H1 (cell line): ENCODE data around the gene PTPN1. TPM values are rescaled to one million over a fixed set of nuclear protein-coding genes. Genes with fewer than 3 reads are reported as not detected.

ENCODE experiments used
- CTCF ChIA-PET: fragments of 300-600 bp; sonication (Branson Sonifier 250); formaldehyde crosslinking; loops from one replicate; lab custom pipeline; 2021; ENCODE audit not compliant: partially characterized antibody; lab: Charles Lee
- POLR2A ChIA-PET: fragments of 300-600 bp; sonication (Branson Sonifier 250); formaldehyde crosslinking; loops from one replicate; lab custom pipeline; 2021; ENCODE audit warnings: inconsistent platforms; ENCODE audit not compliant: partially characterized antibody; lab: Charles Lee
- DNase-seq, 2 experiments: peaks; one replicate each; pipeline versions ENCODE4 v3.0.0 to v3.0.0-alpha.2; 2010 to 2022; ENCODE audit warnings: low spot score in 2 of 2, low read depth in 1 of 2, mixed read lengths in 1 of 2
- FAIRE-seq: peaks from 2 replicates; lab custom pipeline; 2011; peaks lifted over from hg19 to GRCh38; lab: Jason Lieb, UNC
- H2AFZ ChIP-seq: 2 replicates; pipeline ENCODE4 v1.8.1; 2012; ENCODE audit warnings: low read length, inconsistent platforms
- H2AK5ac ChIP-seq: 2 replicates; pipeline ENCODE4 v1.6.1; 2013; ENCODE audit warnings: low read depth, low read length
- H2BK120ac ChIP-seq: replicated peaks from 2 replicates; pipeline ENCODE3; 2013; ENCODE audit warnings: low read depth, low read length, inconsistent platforms
- H2BK12ac ChIP-seq: 2 replicates; pipeline ENCODE4 v1.6.1; 2013; ENCODE audit warnings: low read depth, low read length
- H2BK15ac ChIP-seq: 2 replicates; pipeline ENCODE4 v1.6.1; 2013; ENCODE audit warnings: low read length
- H2BK20ac ChIP-seq: 2 replicates; pipeline ENCODE4 v1.6.1; 2013; ENCODE audit warnings: low read length
- H2BK5ac ChIP-seq: 2 replicates; pipeline ENCODE4 v1.6.1; 2013; ENCODE audit warnings: low read depth, low read length
- H3K14ac ChIP-seq: 2 replicates; pipeline ENCODE4 v1.6.1; 2013; ENCODE audit warnings: inconsistent platforms; ENCODE audit not compliant: insufficient read length
- H3K18ac ChIP-seq: 2 replicates; pipeline ENCODE4 v1.6.1; 2013; ENCODE audit warnings: low read length; ENCODE audit errors: extremely low read depth
- H3K23ac ChIP-seq: 2 replicates; pipeline ENCODE4 v1.6.1; 2013; ENCODE audit warnings: inconsistent platforms; ENCODE audit not compliant: insufficient read length
- H3K23me2 ChIP-seq: 2 replicates; pipeline ENCODE4 v1.6.1; 2013; ENCODE audit warnings: low read depth, low read length
- H3K27ac ChIP-seq: 2 replicates; pipeline ENCODE4 v1.6.1; 2011; ENCODE audit warnings: low read depth, low read length, inconsistent platforms
- H3K27me3 ChIP-seq, 4 experiments: replicated peaks in 1 of 4; 1 replicate in 1 of 4; 2 replicates in 3 of 4; pipeline versions ENCODE4 v1.6.1 to v1.8.1; 2011 to 2013; ENCODE audit warnings: low read length in 3 of 4, mild to moderate bottlenecking in 3 of 4, inconsistent platforms in 2 of 4, mixed read lengths in 2 of 4, moderate library complexity in 1 of 4; ENCODE audit not compliant: control insufficient read depth in 3 of 4, insufficient read depth in 3 of 4; ENCODE audit errors: extremely low read depth in 1 of 4
- H3K36me3 ChIP-seq, 4 experiments: 2 replicates each; pipeline versions ENCODE4 v1.6.1 to v1.8.1; 2011 to 2013; ENCODE audit warnings: mild to moderate bottlenecking in 4 of 4, low read length in 3 of 4, moderate library complexity in 2 of 4, control low read depth in 1 of 4, inconsistent platforms in 1 of 4; ENCODE audit not compliant: insufficient read depth in 4 of 4, control insufficient read depth in 2 of 4
- H3K4ac ChIP-seq: replicated peaks from 2 replicates; pipeline ENCODE3; 2013; ENCODE audit warnings: low read length, low read depth, mixed read lengths, inconsistent platforms; ENCODE audit not compliant: insufficient read length
- H3K4me1 ChIP-seq, 4 experiments: replicated peaks in 1 of 4; 1 replicate in 1 of 4; 2 replicates in 3 of 4; pipeline versions ENCODE4 v1.6.1 to v1.8.1; 2011 to 2013; ENCODE audit warnings: low read length in 3 of 4, inconsistent platforms in 2 of 4, mixed read lengths in 1 of 4; ENCODE audit not compliant: insufficient read depth in 4 of 4, control insufficient read depth in 3 of 4
- H3K4me2 ChIP-seq, 2 experiments: 2 replicates each; pipeline versions ENCODE4 v1.6.1 to v1.8.1; 2011 to 2013; ENCODE audit warnings: low read depth in 2 of 2, low read length in 2 of 2, control low read depth in 1 of 2, inconsistent platforms in 1 of 2, mild to moderate bottlenecking in 1 of 2; ENCODE audit not compliant: insufficient read depth in 1 of 2
- H3K4me3 ChIP-seq, 4 experiments: fragments of 200-600, 300-600 bp in 1 of 4; sonication (generic), shearing (Covaris generic), sonication (Bioruptor Twin) in 1 of 4; 2 replicates each; pipeline versions ENCODE4 v1.5.1 to v1.8.1; 2011 to 2016; ENCODE audit warnings: low read length in 4 of 4, low read depth in 3 of 4, control low read depth in 2 of 4, inconsistent platforms in 2 of 4, mild to moderate bottlenecking in 2 of 4, mixed read lengths in 1 of 4, moderate library complexity in 1 of 4; ENCODE audit not compliant: insufficient read depth in 2 of 4; ENCODE audit errors: extremely low read depth in 1 of 4
- H3K56ac ChIP-seq: replicated peaks from 2 replicates; pipeline ENCODE3; 2013; ENCODE audit warnings: low read depth, mild to moderate bottlenecking, mixed read lengths, low read length, inconsistent platforms; ENCODE audit not compliant: insufficient read length
- H3K79me1 ChIP-seq: 2 replicates; pipeline ENCODE4 v1.6.1; 2013; ENCODE audit warnings: low read depth, low read length, control low read depth
- H3K79me2 ChIP-seq, 2 experiments: 2 replicates each; pipeline versions ENCODE4 v1.6.1 to v1.8.1; 2012 to 2013; ENCODE audit warnings: low read length in 2 of 2, mild to moderate bottlenecking in 2 of 2, inconsistent platforms in 1 of 2; ENCODE audit not compliant: insufficient read depth in 2 of 2, control insufficient read depth in 1 of 2
- H3K9ac ChIP-seq, 4 experiments: replicated peaks in 1 of 4; 1 replicate in 1 of 4; 2 replicates in 3 of 4; pipeline versions ENCODE4 v1.6.1 to v1.8.1; 2011 to 2013; ENCODE audit warnings: low read depth in 3 of 4, low read length in 3 of 4, control low read depth in 2 of 4, mild to moderate bottlenecking in 2 of 4, moderate library complexity in 2 of 4, inconsistent platforms in 1 of 4; ENCODE audit errors: extremely low read depth in 1 of 4
- H3K9me3 ChIP-seq, 2 experiments: 2 replicates each; pipeline versions ENCODE4 v1.6.1 to v1.8.1; 2012 to 2013; ENCODE audit warnings: mild to moderate bottlenecking in 2 of 2, moderate library complexity in 2 of 2, control low read depth in 1 of 2, inconsistent platforms in 1 of 2, low read depth in 1 of 2, low read length in 1 of 2, mixed read lengths in 1 of 2; ENCODE audit not compliant: insufficient read depth in 2 of 2
- H4K20me1 ChIP-seq, 2 experiments: replicated peaks in 1 of 2; 2 replicates each; pipeline versions ENCODE3 to v1.8.1; 2011 to 2013; ENCODE audit warnings: inconsistent platforms in 2 of 2, low read length in 2 of 2, mild to moderate bottlenecking in 1 of 2; ENCODE audit not compliant: insufficient read depth in 2 of 2, control insufficient read depth in 1 of 2
- H4K5ac ChIP-seq: 2 replicates; pipeline ENCODE4 v1.6.1; 2013; ENCODE audit warnings: low read length, low read depth, mixed read lengths, inconsistent platforms; ENCODE audit not compliant: insufficient read length
- H4K8ac ChIP-seq: 2 replicates; pipeline ENCODE4 v1.8.0; 2013; ENCODE audit warnings: mild to moderate bottlenecking, moderate library complexity, low read length, inconsistent platforms; ENCODE audit not compliant: insufficient read depth; ENCODE audit errors: extremely low read depth
- H4K91ac ChIP-seq: replicated peaks from 2 replicates; pipeline ENCODE3; 2013; ENCODE audit warnings: low read length, mixed read lengths, inconsistent platforms; ENCODE audit not compliant: insufficient read length
- WGBS, 2 experiments: shearing (Covaris generic) in 1 of 2; methylation state at CpG; one replicate each; pipeline versions ENCODE4 v1.1.6 to v1.1.7; 2013 to 2015; ENCODE audit warnings: low lambda C conversion rate in 2 of 2, mixed read lengths in 2 of 2, inconsistent platforms in 1 of 2, low coverage in 1 of 2, missing lambda C conversion rate in 1 of 2; ENCODE audit not compliant: insufficient replicate concordance in 2 of 2, insufficient coverage in 1 of 2, insufficient read length in 1 of 2; ENCODE audit errors: extremely low coverage in 1 of 2, missing lambda C conversion rate in 1 of 2; 5-methylcytosine and 5-hydroxymethylcytosine counted together
- polyA plus RNA-seq, 7 experiments: library from polyadenylated mRNA; depleted of rRNA in 3 of 7; stranded (reverse) in 5 of 7; unstranded in 2 of 7; fragments of >200 nt in 5 of 7; fragments of 200-250 nt in 2 of 7; gene quantifications; 1 replicate in 5 of 7; 2 replicates in 1 of 7; 4 replicates in 1 of 7; pipeline versions ENCODE4 v1.2.1 to v1.2.3, GENCODE V29; 2011 to 2013; ENCODE audit warnings: missing spikeins in 2 of 7, mixed read lengths in 2 of 7
- total RNA-seq: library from RNA; stranded (reverse); fragmentation: NEBNext Ultra II Directional; extraction: Animal tissue kit (Norgen Biotek cat#: 25700); gene quantifications from 2 replicates; pipeline ENCODE4 v1.2.1, GENCODE V29; 2021

PTPN1 gene
- total and polyA plus RNA-seq, 2 of the 8 experiments (the other 6 are each of a cell fraction or from before 2014, with no cell fraction given) = 18.6 to 32.1 TPM

- Histone ChIP-seq H4K8ac (no peak overlapping the region), H2BK20ac (no peak overlapping the region), H3K4me1 (no peaks in the 10 kb centered on the region), H3K23ac (no peak overlapping the region), H2AFZ (no peak overlapping the region), H3K4ac (no peak overlapping the region), H3K14ac (no peak overlapping the region), H2AK5ac (no peak overlapping the region), H4K20me1 (peaks cover 2 to 6% of the 10 kb centered on the region in 2 experiments), H3K27me3 (no peaks in the 10 kb centered on the region), H3K79me2 (no peaks in the 10 kb centered on the region), H3K18ac (no peak overlapping the region), H3K36me3 (peaks cover 11 to 33% (median 24%) of the 10 kb centered on the region in 4 experiments; a peak in 7 of 8 replicates), H3K9ac (no peak overlapping the region), H2BK5ac (no peak overlapping the region), H4K91ac (no peak overlapping the region), H3K9me3 (no peaks in the 10 kb centered on the region), H3K56ac (no peak overlapping the region), H3K4me2 (no peak overlapping the region), H3K4me3 (no peak overlapping the region), H2BK120ac (no peak overlapping the region), H4K5ac (no peak overlapping the region), H3K79me1 (no peaks in the 10 kb centered on the region; the same call in 1 of the 2 replicates), H3K23me2 (no peaks in the 10 kb centered on the region), H2BK12ac (no peak overlapping the region), H2BK15ac (no peak overlapping the region), H3K27ac (no peak overlapping the region)
- 91% methylated on average over 6 of the region's 6 CpGs; no CpG with 5 or more reads in 1 of the 2 experiments for WGBS, 2 experiments
- FAIRE-seq (no peak), DNase-seq (no peak)
- ChIA-PET POLR2A (no interaction called here), CTCF (interaction anchor here (0.6 kb wide), 1 partner anchor 603 kb away, joined by 5 read pairs; no protein-coding TSS in a partner anchor)
Measured at GRCh38 chr20:50582092-50582491, 71.9 kb downstream of the PTPN1 start.
